PFSK-1 (cell line): ENCODE data around the gene RAB7A.

Experiments
- POLR2AphosphoS5 ChIP-seq: IDR thresholded peaks from 2 replicates; pipeline ENCODE4 v1.6.1; 2012; ENCODE audit warnings: low read depth, mild to moderate bottlenecking, control low read depth, low read length, moderate library complexity
- REST ChIP-seq, 2 experiments: IDR thresholded peaks; 2 replicates each; pipeline versions ENCODE4 v1.6.1 to v1.8.0; 2011 to 2012; ENCODE audit warnings: low read depth in 2 of 2, low read length in 2 of 2, control low read depth in 1 of 2, inconsistent platforms in 1 of 2, mild to moderate bottlenecking in 1 of 2, moderate library complexity in 1 of 2; ENCODE audit not compliant: insufficient read depth in 1 of 2
- SIN3A ChIP-seq: IDR thresholded peaks from 2 replicates; pipeline ENCODE4 v1.6.1; 2012; ENCODE audit warnings: mild to moderate bottlenecking, low read length, moderate library complexity, borderline replicate concordance; ENCODE audit not compliant: insufficient read depth
- TAF1 ChIP-seq: IDR thresholded peaks from 2 replicates; pipeline ENCODE4 v1.6.1; 2012; ENCODE audit warnings: low read length, control low read depth, borderline replicate concordance; ENCODE audit not compliant: insufficient read depth

DNA sequence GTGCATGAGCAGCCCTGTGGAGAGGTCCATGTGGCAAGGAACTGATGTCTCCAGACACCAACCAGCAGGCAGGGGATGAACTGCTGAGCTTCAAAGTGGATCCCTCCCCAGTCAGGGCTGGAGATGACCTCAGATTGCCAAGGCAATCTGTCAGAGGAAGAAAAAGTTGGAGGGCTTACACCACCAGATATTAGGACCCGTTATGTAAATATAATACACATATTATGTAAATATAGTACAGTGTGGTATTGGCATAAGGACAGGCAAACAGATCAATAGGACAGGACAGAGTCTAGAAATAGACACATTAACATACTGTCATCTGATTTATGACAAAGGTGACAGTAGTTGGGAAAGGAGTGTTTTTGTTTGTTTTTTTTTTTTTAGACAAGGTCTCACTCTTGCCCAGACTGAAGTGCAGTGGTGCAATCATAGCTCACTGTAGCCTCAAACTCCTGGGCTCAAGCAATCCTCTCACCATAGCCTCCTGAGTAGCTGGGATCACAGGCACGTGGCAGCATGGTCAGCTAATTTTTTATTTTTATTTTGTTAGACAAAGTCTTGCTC lies 18.0 kb upstream of the RAB7A start:
- TF ChIP-seq SIN3A (no peak), POLR2AphosphoS5 (no peak), REST (IDR thresholded peaks at IDR 0.05; ENCODE audit: insufficient read depth in 1 of 2, low read depth in 2 of 2, low read length in 2 of 2) (no peak), TAF1 (no peak)
